HL-60 (cell line): ENCODE data around the gene MUC5AC.

Experiments
- DNase-seq, 2 experiments: peaks; one replicate each; pipeline ENCODE4 v3.0.0-alpha.2; 2010 to 2020; ENCODE audit warnings: low read depth in 1 of 2, low spot score in 1 of 2
- H3K27ac ChIP-seq: fragments of 250-450 bp; sonication (Bioruptor Pico); replicated peaks from 2 replicates; pipeline ENCODE4 v1.5.1; 2020; ENCODE audit warnings: mild to moderate bottlenecking, moderate library complexity
- H3K27me3 ChIP-seq: fragments of 250-450 bp; sonication (Bioruptor Pico); 2 replicates; pipeline ENCODE4 v1.5.1; 2021; ENCODE audit warnings: mild to moderate bottlenecking, moderate library complexity; ENCODE audit not compliant: insufficient read depth, poor library complexity, severe bottlenecking
- H3K4me3 ChIP-seq: replicated peaks from 2 replicates; pipeline ENCODE4 v1.5.1; 2011; ENCODE audit warnings: mild to moderate bottlenecking, control low read depth, low read length; ENCODE audit not compliant: insufficient read depth
- CTCF ChIP-seq: IDR thresholded peaks from one replicate; pipeline ENCODE4 v1.5.1; 2011; ENCODE audit warnings: low read length, control low read depth, inconsistent platforms; ENCODE audit not compliant: insufficient read depth
- GABPA ChIP-seq: IDR thresholded peaks from 2 replicates; pipeline ENCODE4 v1.6.1; 2012; ENCODE audit warnings: low read depth
- POLR2AphosphoS5 ChIP-seq: IDR thresholded peaks from 2 replicates; pipeline ENCODE4 v1.6.1; 2012; ENCODE audit warnings: low read depth
- REST ChIP-seq: IDR thresholded peaks from 2 replicates; pipeline ENCODE4 v1.6.1; 2012; ENCODE audit warnings: low read depth; ENCODE audit not compliant: insufficient replicate concordance
- SPI1 ChIP-seq: IDR thresholded peaks from 2 replicates; pipeline ENCODE4 v1.6.1; 2012; ENCODE audit warnings: low read depth, mild to moderate bottlenecking, borderline replicate concordance

MUC5AC gene

GRCh38 chr11:1223346-1224110 lies 65.8 kb downstream of the MUC5AC start:
- DNase-seq: no peak
- TF ChIP-seq SPI1: no peak
- TF ChIP-seq POLR2AphosphoS5: no peak
- TF ChIP-seq REST: no peak
- TF ChIP-seq GABPA: no peak
- TF ChIP-seq CTCF: no peak
- no peak overlapping the region for H3K27ac ChIP-seq
- no peak overlapping the region for H3K4me3 ChIP-seq
- peaks cover 28% of the 10 kb centered on the region for H3K27me3 ChIP-seq

GRCh38 chr11:1224111-1224490 lies 66.3 kb downstream of the MUC5AC start:
- DNase-seq: no peak
- TF ChIP-seq POLR2AphosphoS5 (no peak), GABPA (no peak), SPI1 (no peak), CTCF (no peak), REST (no peak)
- Histone ChIP-seq H3K27ac (no peak overlapping the region), H3K4me3 (no peak overlapping the region), H3K27me3 (peaks cover 28% of the 10 kb centered on the region)

- no peak for TF ChIP-seq SPI1
- TF ChIP-seq CTCF: no peak
- TF ChIP-seq POLR2AphosphoS5: no peak
- TF ChIP-seq GABPA: no peak
- Histone ChIP-seq H3K4me3 (no peak overlapping the region), H3K27ac (no peak overlapping the region), H3K27me3 (peaks cover 28% of the 10 kb centered on the region)
- DNase-seq: no peak
Observed at GRCh38 chr11:1224491-1225385, 67.0 kb downstream of the MUC5AC start.
